HCT116 (cell line): ENCODE data around the gene GPX1. TPM values are rescaled to one million over a fixed set of nuclear protein-coding genes. Genes with fewer than 3 reads are reported as not detected.
"Not testable (repeated sequence)": the region's sequence is repeated elsewhere in the genome, so short reads cannot be mapped to it uniquely, and the experiment has no call there.

Source experiments
- ATAC-seq: fragments of 200-7000 bp; cut with Tn5 transposase; 2 replicates; pipeline ENCODE4 v1.9.1; 2020; ENCODE audit warnings: mild to moderate bottlenecking, moderate library complexity
- BruUV-seq: library from RNA; stranded (reverse); fragments of 400-500 nt; replicated peaks from 2 replicates; lab custom pipeline; 2021; lab: Mats Ljungman, UMichigan
- CTCF ChIA-PET: fragments of 300-600 bp; sonication (Branson Sonifier 250); formaldehyde crosslinking; loops from one replicate; lab custom pipeline; 2021; ENCODE audit warnings: antibody characterized with exemption; lab: Charles Lee
- POLR2A ChIA-PET: fragments of 300-600, 350-600 bp; sonication (Branson Sonifier 250); formaldehyde crosslinking; loops from one replicate; lab custom pipeline; 2021; ENCODE audit warnings: antibody characterized with exemption; lab: Charles Lee
- RAD21 ChIA-PET, 2 experiments: fragments of 300-600 bp; sonication (Branson Sonifier 250); formaldehyde crosslinking; loops; one replicate each; lab custom pipeline; 2023; ENCODE audit warnings: low total read pairs in 2 of 2; ENCODE audit not compliant: uncharacterized antibody in 2 of 2, unreplicated experiment in 2 of 2, low non-redundant PET in 1 of 2; lab: Charles Lee
- DNase-seq: peaks from one replicate; pipeline ENCODE4 v3.0.0-alpha.2; 2010; ENCODE audit warnings: low read depth, low spot score
- H2AFZ ChIP-seq: fragments of 200-600 bp; shearing (Covaris generic), sonication (generic); 2 replicates; pipeline ENCODE4 v1.6.1; 2017; ENCODE audit warnings: low read depth, mixed run types, mixed read lengths, antibody characterized with exemption, low read length; ENCODE audit not compliant: poor library complexity, severe bottlenecking
- H3K27ac ChIP-seq: 2 replicates; pipeline ENCODE4 v1.5.1; 2012; ENCODE audit warnings: low read depth, low read length
- H3K27me3 ChIP-seq: fragments of 200-600 bp; sonication (generic); 2 replicates; pipeline ENCODE4 v1.6.1; 2016; ENCODE audit warnings: mixed run types, low read length, mixed read lengths; ENCODE audit not compliant: insufficient read depth
- H3K36me3 ChIP-seq, 2 experiments: fragments of 200-500 bp in 1 of 2; fragments of 200-600 bp in 1 of 2; sonication (Bioruptor generic) in 1 of 2; sonication (generic) in 1 of 2; 2 replicates each; pipeline versions ENCODE4 v1.5.1 to v1.6.1; 2014 to 2016; ENCODE audit warnings: low read length in 2 of 2, inconsistent platforms in 1 of 2, mixed read lengths in 1 of 2, mixed run types in 1 of 2; ENCODE audit not compliant: insufficient read depth in 2 of 2, control insufficient read depth in 1 of 2
- H3K4me1 ChIP-seq, 2 experiments: fragments of 200-600 bp in 1 of 2; sonication (generic) in 1 of 2; 2 replicates each; pipeline versions ENCODE4 v1.5.1 to v1.6.1; 2012 to 2017; ENCODE audit warnings: low read length in 2 of 2, inconsistent platforms in 1 of 2, mild to moderate bottlenecking in 1 of 2, mixed read lengths in 1 of 2, mixed run types in 1 of 2, moderate library complexity in 1 of 2; ENCODE audit not compliant: insufficient read depth in 2 of 2, control insufficient read depth in 1 of 2
- H3K4me2 ChIP-seq: fragments of 200-600 bp; sonication (generic); 2 replicates; pipeline ENCODE4 v1.6.1; 2017; ENCODE audit warnings: mixed run types, low read length, mixed read lengths
- H3K4me3 ChIP-seq, 2 experiments: fragments of 200-600 bp in 1 of 2; sonication (generic) in 1 of 2; replicated peaks in 1 of 2; 2 replicates each; pipeline ENCODE4 v1.5.1; 2011 to 2016; ENCODE audit warnings: low read length in 2 of 2, control low read depth in 1 of 2, low read depth in 1 of 2, mild to moderate bottlenecking in 1 of 2, mixed read lengths in 1 of 2, mixed run types in 1 of 2
- H3K79me2 ChIP-seq: fragments of 200-600 bp; sonication (generic); 2 replicates; pipeline ENCODE4 v1.6.1; 2017; ENCODE audit warnings: mild to moderate bottlenecking, mixed run types, low read length, moderate library complexity, mixed read lengths; ENCODE audit not compliant: insufficient read depth
- H3K9ac ChIP-seq: fragments of 200-600 bp; sonication (generic); 2 replicates; pipeline ENCODE4 v1.6.1; 2016; ENCODE audit warnings: low read length, mixed read lengths
- H3K9me2 ChIP-seq: fragments of 200-600 bp; sonication (generic), shearing (Covaris generic); 2 replicates; pipeline ENCODE4 v1.6.1; 2017; ENCODE audit warnings: mixed run types, mild to moderate bottlenecking, moderate library complexity; ENCODE audit not compliant: insufficient read depth
- H3K9me3 ChIP-seq, 2 experiments: fragments of 200-500 bp in 1 of 2; fragments of 200-600 bp in 1 of 2; sonication (Bioruptor generic) in 1 of 2; sonication (generic) in 1 of 2; 2 replicates each; pipeline ENCODE4 v1.6.1; 2014 to 2017; ENCODE audit warnings: low read length in 2 of 2, mixed read lengths in 2 of 2, inconsistent platforms in 1 of 2, low read depth in 1 of 2, mild to moderate bottlenecking in 1 of 2, mixed run types in 1 of 2, moderate library complexity in 1 of 2; ENCODE audit not compliant: control insufficient read depth in 1 of 2, insufficient read depth in 1 of 2
- H4K20me1 ChIP-seq: fragments of 200-600 bp; sonication (generic), shearing (Covaris generic); 2 replicates; pipeline ENCODE4 v1.6.1; 2017; ENCODE audit warnings: mixed run types, mild to moderate bottlenecking, moderate library complexity; ENCODE audit not compliant: insufficient read depth
- ATF3 ChIP-seq: IDR thresholded peaks from 2 replicates; pipeline ENCODE4 v1.6.1; 2012
- CEBPB ChIP-seq: IDR thresholded peaks from 2 replicates; pipeline ENCODE4 v1.6.1; 2012; ENCODE audit warnings: low read depth
- CTCF ChIP-seq, 3 experiments: fragments of 200-600 bp in 1 of 3; sonication (generic) in 1 of 3; IDR thresholded peaks in 2 of 3; conservative IDR thresholded peaks in 1 of 3; 2 replicates each; pipeline ENCODE4 v1.5.1; 2012 to 2017; ENCODE audit warnings: low read depth in 2 of 3, low read length in 2 of 3, antibody characterized with exemption in 1 of 3, borderline replicate concordance in 1 of 3, control low read depth in 1 of 3, mild to moderate bottlenecking in 1 of 3, mixed read lengths in 1 of 3, mixed run types in 1 of 3, moderate library complexity in 1 of 3; ENCODE audit not compliant: insufficient read depth in 1 of 3
- EGR1 ChIP-seq: IDR thresholded peaks from 2 replicates; pipeline ENCODE4 v1.6.1; 2012; ENCODE audit warnings: low read depth
- EZH2 ChIP-seq: fragments of 200-600 bp; sonication (generic); IDR thresholded peaks from 2 replicates; pipeline ENCODE4 v1.6.1; 2017; ENCODE audit warnings: antibody characterized with exemption, mixed run types
- FOSL1 ChIP-seq: IDR thresholded peaks from 2 replicates; pipeline ENCODE4 v1.6.1; 2012; ENCODE audit warnings: low read depth
- JUND ChIP-seq: IDR thresholded peaks from 2 replicates; pipeline ENCODE4 v1.6.1; 2012
- POLR2AphosphoS5 ChIP-seq: IDR thresholded peaks from 2 replicates; pipeline ENCODE4 v1.6.1; 2011; ENCODE audit warnings: mild to moderate bottlenecking, low read depth, low read length, moderate library complexity
- SIN3A ChIP-seq: IDR thresholded peaks from 2 replicates; pipeline ENCODE4 v1.6.1; 2012; ENCODE audit warnings: low read depth
- SP1 ChIP-seq: IDR thresholded peaks from 2 replicates; pipeline ENCODE4 v1.6.1; 2012; ENCODE audit warnings: low read depth
- TCF7L2 ChIP-seq: IDR thresholded peaks from 2 replicates; pipeline ENCODE4 v1.7.0; 2011; ENCODE audit warnings: borderline replicate concordance, inconsistent platforms; ENCODE audit not compliant: insufficient read depth, insufficient read length; ENCODE audit errors: extremely low read depth
- YY1 ChIP-seq: IDR thresholded peaks from 2 replicates; pipeline ENCODE4 v1.6.1; 2011; ENCODE audit warnings: low read length, low read depth, moderate library complexity, mild to moderate bottlenecking; ENCODE audit not compliant: insufficient replicate concordance; ENCODE audit errors: extremely low read depth
- intact Hi-C: fragments of 100-400 bp; cut with micrococcal nuclease; formaldehyde crosslinking; loops from 2 replicates; pipeline ENCODE4 v1.10.0; 2022
- total RNA-seq: library from RNA; stranded (reverse); gene quantifications from one replicate; pipeline ENCODE4 v1.2.1, GENCODE V29; 2021; ENCODE audit not compliant: unreplicated experiment
- TF ChIP-seq, protein P1 (sequence below): IDR thresholded peaks from 2 replicates; pipeline ENCODE4 v1.6.1; 2012

The GPX1 gene
- total RNA-seq, 1 experiment from 2014 or later = 330 TPM

GRCh38 chr3:49349348-49350114, 8.6 kb downstream of the GPX1 start:
- POLR2A ChIA-PET = no interaction called here
- no peaks in the 10 kb centered on the region for H3K9me3 ChIP-seq
- no peaks in the 10 kb centered on the region for H3K9me2 ChIP-seq
- no TSS peak for BruUV-seq
- TF ChIP-seq SIN3A (no peak), ATF3 (no peak), CTCF (IDR thresholded peaks at IDR 0.05 in 2 of 3, conservative IDR thresholded peaks at IDR 0.05 in 1 of 3; ENCODE audit: borderline replicate concordance in 1 of 3, insufficient read depth in 1 of 3, low read depth in 2 of 3, low read length in 2 of 3) (no peak), CEBPB (no peak), SP1 (no peak), POLR2AphosphoS5 (no peak), FOSL1 (no peak), JUND (no peak), YY1 (no peak), EZH2 (no peak), TCF7L2 (no peak), EGR1 (no peak)
- TF ChIP-seq, protein P1, sequence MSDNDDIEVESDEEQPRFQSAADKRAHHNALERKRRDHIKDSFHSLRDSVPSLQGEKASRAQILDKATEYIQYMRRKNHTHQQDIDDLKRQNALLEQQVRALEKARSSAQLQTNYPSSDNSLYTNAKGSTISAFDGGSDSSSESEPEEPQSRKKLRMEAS = no peak
- H3K4me3 ChIP-seq = no peak overlapping the region
- intact Hi-C loops = no loop called here
- H4K20me1 ChIP-seq = no peaks in the 10 kb centered on the region
- RAD21 ChIA-PET = no interaction called here
- H3K9ac ChIP-seq = no peak overlapping the region
- no peak overlapping the region for H3K4me2 ChIP-seq
- no peak overlapping the region for H2AFZ ChIP-seq
- CTCF ChIA-PET = interaction anchor here (1.8 kb wide), 1 partner anchor 10 kb away, joined by 5 read pairs; the partner anchor contains the start of gene USP4
- no peaks in the 10 kb centered on the region for H3K36me3 ChIP-seq
- peaks cover 7 to 34% of the 10 kb centered on the region in 2 experiments for H3K4me1 ChIP-seq
- H3K79me2 ChIP-seq = no peaks in the 10 kb centered on the region
- ATAC-seq (no peak), DNase-seq (no peak)
- H3K27me3 ChIP-seq = no peaks in the 10 kb centered on the region
- H3K27ac ChIP-seq = no peak overlapping the region

- H3K27me3 ChIP-seq, H2AFZ ChIP-seq, H3K9me2 ChIP-seq, H3K4me2 ChIP-seq, DNase-seq, H3K9me3 ChIP-seq, H3K9ac ChIP-seq, ATAC-seq, POLR2A ChIA-PET, intact Hi-C loops, H3K4me3 ChIP-seq, H3K79me2 ChIP-seq, H3K36me3 ChIP-seq, BruUV-seq, H4K20me1 ChIP-seq, H3K27ac ChIP-seq: not testable (repeated sequence)
- peaks cover 7 to 34% of the 10 kb centered on the region in 2 experiments for H3K4me1 ChIP-seq
- CTCF ChIA-PET = interaction anchor here (1.2 to 1.8 kb wide), 2 partner anchors 8 to 101 kb away, joined by 3 to 5 read pairs; partner anchors contain the start of gene USP4
- RAD21 ChIA-PET = interaction anchor here in 1 of 2 experiments (0.6 kb wide), 1 partner anchor 27 kb away, joined by 8 read pairs; no protein-coding TSS in a partner anchor
These were observed 9.8 kb downstream of the GPX1 start for GRCh38 chr3:49348361-49348760.
